ENCODE measurements around the gene POLR3K. TPM values are rescaled to one million over a fixed set of nuclear protein-coding genes. Genes with fewer than 3 reads are reported as not detected.

Gene POLR3K
- polyA plus RNA-seq, 1 of the 3 experiments (the other 2 are of a cell fraction): 54.5 TPM

DNA sequence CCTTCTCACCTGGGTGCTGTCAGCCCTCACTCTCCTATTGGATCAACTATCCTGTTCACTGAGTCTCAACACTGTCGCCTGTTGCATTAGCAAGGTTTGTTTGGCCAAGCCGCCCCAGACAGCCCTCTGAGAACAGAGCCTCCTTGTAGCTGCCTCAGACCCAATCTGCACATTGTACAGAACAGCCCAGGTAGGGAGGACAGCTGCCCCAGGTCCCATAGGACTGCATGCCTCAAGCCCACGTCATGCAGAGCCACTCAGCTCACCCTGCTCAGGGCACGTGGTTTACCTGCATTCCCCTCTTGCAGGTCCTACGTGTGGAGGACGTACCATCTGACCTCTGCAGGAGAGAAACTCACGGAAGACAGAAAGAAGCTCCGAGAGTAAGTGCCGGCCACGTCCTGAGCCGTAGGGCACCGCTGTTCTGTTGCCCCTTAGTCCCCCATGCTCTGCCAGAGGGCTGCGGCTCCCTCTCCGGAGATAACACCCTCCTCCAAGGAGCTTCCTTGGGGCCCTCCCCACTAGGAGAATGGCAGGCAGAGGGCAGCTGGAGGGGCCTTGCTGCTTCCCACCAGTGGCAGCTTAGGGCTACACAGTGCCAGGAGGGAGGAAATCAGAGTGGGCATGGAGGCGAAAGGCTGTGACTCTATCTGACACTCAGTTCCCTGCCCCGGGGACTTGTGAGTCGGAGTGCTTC lies 3.0 kb upstream of the POLR3K start:
- ChIA-PET POLR2A (no interaction called here), CTCF (interaction anchor here (3.0 to 21.2 kb wide), 2 partner anchors 9 to 39 kb away, joined by 30 to 793 read pairs; no protein-coding TSS in a partner anchor)
- Histone ChIP-seq H4K20me1 (ENCODE audit: insufficient read depth) (no peaks in the 10 kb centered on the region), H3K9me3 (no peaks in the 10 kb centered on the region), H3K79me2 (ENCODE audit: insufficient read depth) (peaks cover 26% of the 10 kb centered on the region), H2AFZ (ENCODE audit: low read depth) (no peak overlapping the region), H3K4me1 (ENCODE audit: control insufficient read depth in 1 of 2, insufficient read depth in 2 of 2, low read depth in 1 of 2, low read length in 1 of 2) (peaks cover 3 to 7% of the 10 kb centered on the region in 2 experiments; a peak in 1 of 4 replicates), H3K27ac (ENCODE audit: low read depth in 2 of 2, low read length in 1 of 2) (no peak overlapping the region), H3K36me3 (replicated peaks in 1 of 2; ENCODE audit: control insufficient read depth in 1 of 2, insufficient read depth in 2 of 2, low read length in 1 of 2) (peaks cover 8 to 57% of the 10 kb centered on the region in 2 experiments), H3K9ac (no peak overlapping the region), H3K4me3 (ENCODE audit: low read depth in 2 of 2, low read length in 1 of 2) (no peak overlapping the region), H3K4me2 (no peak overlapping the region), H3K9me2 (no peaks in the 10 kb centered on the region), H3F3A (replicated peaks; ENCODE audit: insufficient read depth) (peaks cover 8% of the 10 kb centered on the region), H3K27me3 (ENCODE audit: insufficient read depth) (no peaks in the 10 kb centered on the region)
- TF ChIP-seq, protein P1, sequence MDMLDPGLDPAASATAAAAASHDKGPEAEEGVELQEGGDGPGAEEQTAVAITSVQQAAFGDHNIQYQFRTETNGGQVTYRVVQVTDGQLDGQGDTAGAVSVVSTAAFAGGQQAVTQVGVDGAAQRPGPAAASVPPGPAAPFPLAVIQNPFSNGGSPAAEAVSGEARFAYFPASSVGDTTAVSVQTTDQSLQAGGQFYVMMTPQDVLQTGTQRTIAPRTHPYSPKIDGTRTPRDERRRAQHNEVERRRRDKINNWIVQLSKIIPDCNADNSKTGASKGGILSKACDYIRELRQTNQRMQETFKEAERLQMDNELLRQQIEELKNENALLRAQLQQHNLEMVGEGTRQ (IDR thresholded peaks at IDR 0.05; ENCODE audit: borderline replicate concordance, low read depth, low read length): no peak
- TF ChIP-seq FOSL2 (IDR thresholded peaks at IDR 0.05; ENCODE audit: borderline replicate concordance, low read depth) (no peak), JUND (IDR thresholded peaks at IDR 0.05) (no peak), EZH2phosphoT487 (IDR thresholded peaks at IDR 0.05; ENCODE audit: borderline replicate concordance, low read depth) (no peak), GABPA (IDR thresholded peaks at IDR 0.05; ENCODE audit: low read depth) (no peak), RXRA (IDR thresholded peaks at IDR 0.05; ENCODE audit: borderline replicate concordance, low read depth) (no peak), ELF1 (IDR thresholded peaks at IDR 0.05) (no peak), TEAD4 (IDR thresholded peaks at IDR 0.05; ENCODE audit: borderline replicate concordance, insufficient read depth) (no peak), EP300 (IDR thresholded peaks at IDR 0.05; ENCODE audit: borderline replicate concordance in 1 of 2, low read depth in 1 of 2, low read length in 1 of 2) (no peak), MXI1 (IDR thresholded peaks at IDR 0.05; ENCODE audit: low read depth, low read length) (no peak), RFX5 (IDR thresholded peaks at IDR 0.05; ENCODE audit: low read length) (no peak), ZBTB33 (IDR thresholded peaks at IDR 0.05; ENCODE audit: borderline replicate concordance, low read depth) (no peak)
- TF ChIP-seq, protein P2, sequence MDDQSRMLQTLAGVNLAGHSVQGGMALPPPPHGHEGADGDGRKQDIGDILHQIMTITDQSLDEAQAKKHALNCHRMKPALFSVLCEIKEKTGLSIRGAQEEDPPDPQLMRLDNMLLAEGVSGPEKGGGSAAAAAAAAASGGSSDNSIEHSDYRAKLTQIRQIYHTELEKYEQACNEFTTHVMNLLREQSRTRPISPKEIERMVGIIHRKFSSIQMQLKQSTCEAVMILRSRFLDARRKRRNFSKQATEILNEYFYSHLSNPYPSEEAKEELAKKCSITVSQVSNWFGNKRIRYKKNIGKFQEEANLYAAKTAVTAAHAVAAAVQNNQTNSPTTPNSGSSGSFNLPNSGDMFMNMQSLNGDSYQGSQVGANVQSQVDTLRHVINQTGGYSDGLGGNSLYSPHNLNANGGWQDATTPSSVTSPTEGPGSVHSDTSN (IDR thresholded peaks at IDR 0.05): no peak
- TF ChIP-seq, protein P3, sequence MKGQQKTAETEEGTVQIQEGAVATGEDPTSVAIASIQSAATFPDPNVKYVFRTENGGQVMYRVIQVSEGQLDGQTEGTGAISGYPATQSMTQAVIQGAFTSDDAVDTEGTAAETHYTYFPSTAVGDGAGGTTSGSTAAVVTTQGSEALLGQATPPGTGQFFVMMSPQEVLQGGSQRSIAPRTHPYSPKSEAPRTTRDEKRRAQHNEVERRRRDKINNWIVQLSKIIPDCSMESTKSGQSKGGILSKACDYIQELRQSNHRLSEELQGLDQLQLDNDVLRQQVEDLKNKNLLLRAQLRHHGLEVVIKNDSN (IDR thresholded peaks at IDR 0.05; ENCODE audit: borderline replicate concordance, low read depth): no peak
- no peak for DNase-seq
- 91% methylated on average over 9 of the region's 17 CpGs for WGBS (ENCODE audit: low lambda C conversion rate)
